GM19397 (cell line): ENCODE data around the gene PPP6R2.

Experiments
- ATAC-seq: cut with Tn5 transposase; IDR thresholded peaks from one replicate; pipeline ENCODE4 v1.9.1; 2021; ENCODE audit warnings: mild to moderate bottlenecking, moderate library complexity; ENCODE audit not compliant: unreplicated experiment

Gene PPP6R2

DNA sequence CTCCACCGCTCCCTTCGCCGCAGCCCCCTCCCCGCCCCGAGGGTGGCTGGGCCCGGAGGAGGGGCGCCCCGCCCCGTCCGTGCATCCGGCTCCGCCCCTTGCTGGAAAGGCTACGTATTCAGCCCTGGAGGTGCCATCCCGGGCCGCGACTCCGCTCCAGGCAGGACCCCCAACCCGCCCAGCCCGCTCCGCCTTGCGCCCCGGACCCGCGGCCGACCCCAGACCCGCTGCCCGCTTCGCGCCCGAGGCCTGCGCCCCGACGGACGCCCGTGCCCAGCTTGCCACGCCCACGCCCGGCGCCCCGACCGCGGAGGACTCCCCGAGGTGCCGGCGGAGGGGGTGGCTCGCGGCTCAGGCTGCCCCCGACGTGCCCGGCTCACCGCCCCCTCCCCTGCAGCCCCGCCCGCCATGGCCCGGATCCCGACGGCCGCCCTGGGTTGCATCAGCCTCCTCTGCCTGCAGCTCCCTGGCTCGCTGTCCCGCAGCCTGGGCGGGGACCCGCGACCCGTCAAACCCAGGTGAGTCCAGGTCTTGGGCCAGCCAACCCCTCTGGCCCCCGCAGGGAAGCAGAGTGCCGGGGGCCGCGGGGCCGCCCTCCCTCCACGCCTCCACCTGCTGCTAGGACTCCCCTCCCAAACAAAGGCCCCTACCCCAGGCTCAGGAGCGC, 138.4 kb downstream of the PPP6R2 start, which contains the start of gene ADM2:
Gene ADM2 (plus strand): TSS at position 104 of the 667 bp plus-strand sequence. CDS start 305 bp downstream, at position 409.
- ATAC-seq, result no peak

DNA sequence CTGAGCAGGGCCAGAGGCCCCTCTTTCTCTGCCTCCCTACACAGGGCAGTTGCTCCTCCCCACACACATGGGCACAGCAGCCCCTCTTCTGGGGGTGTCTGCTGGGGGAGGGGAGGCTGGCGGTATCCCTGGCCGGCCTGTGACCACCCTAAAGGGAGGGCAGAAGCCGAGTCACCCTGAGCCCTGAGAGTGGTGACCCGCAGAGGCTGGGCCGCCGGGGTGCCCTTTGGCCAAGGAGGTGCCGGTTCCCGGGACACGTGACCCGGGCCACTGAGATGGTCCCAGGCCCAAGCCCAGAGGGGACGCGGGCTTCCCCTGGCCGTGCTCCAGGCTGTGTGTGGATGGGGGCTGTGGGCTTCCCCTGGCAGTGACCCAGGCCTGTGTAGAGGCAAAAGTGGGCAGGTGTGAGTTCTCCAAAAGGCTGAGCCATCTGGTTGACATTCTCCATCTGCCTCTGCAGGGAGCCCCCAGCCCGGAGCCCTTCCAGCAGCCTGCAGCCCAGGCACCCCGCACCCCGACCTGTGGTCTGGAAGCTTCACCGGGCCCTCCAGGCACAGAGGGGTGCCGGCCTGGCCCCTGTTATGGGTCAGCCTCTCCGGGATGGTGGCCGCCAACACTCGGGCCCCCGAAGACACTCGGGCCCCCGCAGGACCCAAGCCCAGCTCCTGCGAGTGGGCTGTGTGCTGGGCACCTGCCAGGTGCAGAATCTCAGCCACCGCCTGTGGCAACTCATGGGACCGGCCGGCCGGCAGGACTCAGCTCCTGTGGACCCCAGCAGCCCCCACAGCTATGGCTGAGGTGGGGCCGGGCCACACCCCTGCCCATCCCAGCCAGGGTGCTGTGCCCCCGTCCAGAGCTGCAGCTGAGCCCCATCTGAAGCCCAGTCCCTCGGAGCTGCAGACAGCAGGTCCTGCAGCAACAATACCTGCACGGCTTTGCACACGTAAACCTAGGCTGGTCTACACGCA, 139.3 kb downstream of the PPP6R2 start:
- ATAC-seq, result no peak

DNA sequence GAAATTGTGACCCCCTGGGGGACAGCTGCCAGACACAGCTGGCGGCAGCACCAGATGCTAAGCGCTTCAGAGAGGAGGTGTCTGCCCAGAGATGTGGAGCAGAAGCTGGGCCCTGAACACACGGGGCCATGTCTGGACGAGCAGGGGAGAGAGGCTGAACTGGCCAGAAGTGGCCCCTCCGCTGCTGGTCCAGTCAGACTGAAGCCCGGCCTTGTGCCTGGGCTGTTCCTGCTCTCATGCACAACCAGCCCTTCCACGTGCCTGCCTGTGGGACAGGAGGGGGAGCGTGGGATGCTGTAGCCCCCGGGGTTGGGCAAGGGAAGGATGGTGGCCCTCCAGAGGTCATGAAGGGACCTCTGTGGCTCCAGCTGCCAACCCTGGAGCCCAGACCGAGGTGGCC, 140.0 kb downstream of the PPP6R2 start:
- ATAC-seq, result no peak

DNA sequence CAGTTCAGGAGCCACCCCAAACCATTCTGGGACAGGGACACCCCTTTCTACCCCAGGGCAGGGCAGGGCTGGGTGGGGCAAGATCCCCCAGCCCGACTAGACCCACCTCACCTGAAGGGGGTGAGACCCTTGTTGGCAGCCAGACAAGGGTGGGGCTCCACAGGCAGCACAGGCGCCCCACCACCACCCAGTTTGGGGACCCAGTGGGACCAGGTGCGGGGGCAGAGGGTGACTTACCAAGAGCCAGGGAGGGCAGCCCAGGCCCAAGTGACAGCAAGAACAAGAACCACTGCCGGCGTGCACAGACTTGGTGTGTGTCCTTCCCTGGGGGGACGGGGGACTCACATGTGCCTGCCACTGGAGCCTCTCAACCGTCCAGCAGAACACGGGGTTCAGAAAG, 140.4 kb downstream of the PPP6R2 start:
- no peak for ATAC-seq

DNA sequence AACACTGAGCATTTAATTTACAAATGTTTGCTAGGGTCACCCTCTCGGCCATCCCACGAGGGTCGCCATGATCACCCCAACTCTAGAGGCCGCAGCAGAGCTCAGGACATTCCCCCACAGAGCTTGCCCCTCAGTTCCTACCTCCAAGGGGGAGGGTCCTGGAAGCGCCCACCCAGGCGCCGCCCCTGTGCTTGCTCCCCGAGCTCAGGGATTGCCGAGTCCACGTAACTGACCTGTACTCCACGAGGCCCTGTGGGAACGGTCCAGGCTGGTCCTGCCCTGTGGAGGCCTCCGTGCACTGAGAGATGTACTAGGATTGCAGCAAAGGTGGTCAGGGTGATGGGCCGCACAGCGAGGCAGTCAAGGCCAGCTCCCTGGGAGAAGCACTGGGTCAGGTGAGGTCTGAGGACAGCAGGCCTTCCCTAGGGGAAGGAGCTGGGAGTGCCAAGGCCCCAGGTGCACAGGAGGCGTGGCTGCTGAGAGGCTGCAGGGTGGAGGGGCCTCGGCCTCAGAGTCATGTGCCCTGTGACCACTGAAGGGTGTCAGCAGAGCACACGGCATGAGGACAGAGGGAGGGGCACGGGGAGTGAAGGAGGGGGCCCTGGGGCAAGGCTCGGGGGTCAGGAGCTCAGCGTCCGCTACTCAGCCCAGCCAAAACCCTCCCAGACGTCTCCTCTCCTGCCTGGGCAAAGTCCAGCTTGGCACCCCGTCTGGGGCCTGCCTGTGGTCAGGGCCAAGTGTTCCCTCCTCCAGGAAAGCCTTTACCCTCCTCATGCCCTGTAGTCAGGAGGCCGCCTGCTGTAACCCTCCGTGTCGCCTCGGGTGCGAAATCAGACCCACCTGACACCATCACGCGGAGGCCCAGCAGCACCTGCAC, 141.1 kb downstream of the PPP6R2 start:
- ATAC-seq, result no peak

DNA sequence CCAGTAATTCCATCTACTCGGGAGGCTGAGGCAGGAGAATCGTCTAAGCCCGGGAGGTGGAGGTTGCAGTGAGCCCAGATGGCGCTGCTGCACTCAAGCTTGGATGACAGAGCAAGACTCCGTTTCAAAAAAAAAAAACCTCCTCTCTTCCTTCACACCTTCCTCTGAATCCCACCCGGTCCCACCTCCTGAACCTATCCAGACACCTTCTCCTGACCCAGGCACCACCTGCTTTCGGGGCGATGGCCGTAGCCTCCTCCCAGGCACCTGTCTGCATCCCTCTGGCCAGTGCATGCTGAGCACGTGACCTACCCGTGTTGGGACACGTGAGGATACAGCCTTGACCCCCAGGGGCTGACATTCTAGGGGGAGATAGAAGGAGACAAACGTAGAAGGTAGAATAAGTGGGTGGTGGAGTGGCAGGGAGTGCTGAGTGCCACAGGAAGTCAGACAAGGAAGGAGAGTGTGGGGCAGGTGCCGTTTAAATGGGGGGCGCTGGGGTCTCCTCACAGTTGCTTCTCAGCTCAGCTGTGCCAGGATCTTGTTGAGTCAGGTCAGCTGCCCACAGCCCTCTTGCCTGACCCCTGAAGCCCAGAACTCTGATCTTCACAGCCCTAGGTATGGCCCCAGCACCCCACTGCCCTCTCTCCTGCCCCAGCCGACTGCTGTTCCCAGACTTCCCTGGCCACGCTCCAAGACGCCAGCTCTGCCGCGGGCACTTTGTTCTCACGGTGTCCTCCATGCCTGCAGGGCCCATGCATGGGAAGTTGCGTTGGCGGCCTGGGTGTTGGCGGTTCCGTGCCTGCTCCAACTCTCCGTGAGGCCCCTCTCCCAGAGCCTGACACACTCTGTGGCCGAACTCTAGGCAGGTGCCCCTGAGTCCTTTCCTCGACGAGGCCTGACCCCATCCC, 142.3 kb downstream of the PPP6R2 start:
- no peak for ATAC-seq

DNA sequence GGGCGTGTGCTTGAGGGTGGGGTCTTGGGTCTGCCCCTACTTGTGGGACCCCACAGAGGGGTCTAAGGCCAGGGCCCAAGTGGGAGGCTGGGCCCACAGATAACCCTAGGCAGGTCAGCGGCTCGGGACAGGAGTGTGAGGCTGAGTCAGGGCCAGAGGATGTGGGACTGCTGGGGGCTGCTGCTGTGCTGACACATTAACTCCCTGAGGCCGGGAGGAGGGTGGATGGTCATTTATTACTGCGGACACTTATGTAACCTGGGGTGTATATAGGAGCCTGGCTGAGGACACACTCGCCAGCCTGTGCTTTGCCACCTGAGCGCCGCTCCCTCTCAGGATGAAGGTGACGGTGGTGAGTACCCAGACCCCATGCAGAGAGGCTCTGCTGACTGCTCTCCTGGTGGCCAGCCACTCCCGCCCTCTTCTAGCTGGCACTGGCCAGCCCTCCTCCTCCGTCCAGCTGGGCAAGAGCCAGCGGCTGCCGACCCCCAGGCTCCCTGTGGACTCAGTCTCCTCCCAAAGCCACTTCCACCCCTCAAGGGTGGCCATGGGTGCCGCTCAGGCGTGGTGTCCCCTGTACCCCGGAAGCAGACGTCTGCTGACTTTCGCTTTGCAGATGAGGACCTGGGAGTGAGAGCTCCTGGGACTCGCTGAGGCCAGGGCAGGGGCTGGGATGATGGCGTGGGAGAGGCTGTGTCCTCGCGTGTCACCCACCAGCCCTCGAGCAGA, 143.6 kb downstream of the PPP6R2 start, which contains the start of gene MIOX:
Gene MIOX (plus strand): TSS at position 299 of the 729 bp plus-strand sequence. CDS start 39 bp downstream, at position 338.
- no peak for ATAC-seq

DNA sequence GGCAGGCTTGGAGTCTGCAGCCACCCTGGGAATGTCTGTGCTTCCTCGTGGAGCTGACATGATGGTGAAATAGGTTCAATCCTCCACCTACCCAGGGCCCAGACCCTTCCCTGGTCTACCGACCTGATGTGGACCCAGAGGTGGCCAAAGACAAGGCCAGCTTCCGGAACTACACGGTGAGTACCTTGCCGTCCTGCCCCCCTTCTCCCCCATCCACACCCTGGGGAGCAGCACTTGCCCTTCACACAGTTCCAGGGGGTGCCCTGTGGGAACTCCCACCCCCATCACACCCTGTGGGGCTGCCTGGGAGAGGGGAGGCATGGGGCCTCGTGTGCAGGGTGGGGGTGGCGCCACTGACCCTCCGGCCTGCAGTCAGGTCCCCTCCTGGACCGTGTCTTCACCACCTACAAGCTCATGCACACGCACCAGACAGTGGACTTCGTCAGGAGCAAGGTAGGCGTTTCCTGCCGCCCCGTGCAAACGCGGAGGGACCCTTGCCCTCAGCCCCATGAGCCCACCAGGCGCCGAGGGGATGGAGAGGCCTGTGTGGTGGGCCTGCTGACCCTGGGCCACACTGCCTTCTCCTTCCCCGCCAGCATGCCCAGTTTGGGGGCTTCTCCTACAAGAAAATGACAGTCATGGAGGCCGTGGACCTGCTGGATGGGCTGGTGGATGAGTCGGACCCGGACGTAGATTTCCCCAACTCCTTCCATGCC, 144.3 kb downstream of the PPP6R2 start:
- no peak for ATAC-seq

DNA sequence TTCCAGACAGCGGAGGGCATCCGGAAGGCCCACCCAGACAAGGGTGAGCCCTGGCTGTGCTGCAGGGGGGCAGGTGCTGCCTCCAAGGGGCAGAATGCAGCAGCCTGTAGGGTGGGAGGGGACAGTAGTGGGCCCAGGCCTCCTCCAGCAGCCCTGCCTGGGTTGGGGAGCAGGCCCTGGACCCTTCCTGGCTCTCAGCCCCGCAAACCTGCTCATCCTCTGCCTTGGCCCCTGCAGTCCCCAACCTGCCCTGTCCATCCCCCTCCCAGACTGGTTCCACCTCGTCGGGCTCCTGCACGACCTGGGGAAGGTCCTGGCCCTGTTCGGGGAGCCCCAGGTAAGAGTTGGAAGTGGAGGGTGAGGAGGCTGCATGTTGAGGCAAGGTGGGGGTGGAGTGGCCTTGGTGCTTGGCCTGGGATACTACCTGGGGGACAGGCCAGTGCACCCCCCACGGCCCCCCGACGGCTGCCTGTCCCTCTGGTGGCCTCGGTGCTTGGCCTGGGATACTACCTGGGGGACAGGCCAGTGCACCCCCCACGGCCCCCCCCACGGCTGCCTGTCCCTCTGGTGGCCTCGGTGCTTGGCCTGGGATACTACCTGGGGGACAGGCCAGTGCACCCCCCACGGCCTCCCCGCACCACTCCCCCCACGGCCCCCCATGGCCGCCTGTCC, 145.0 kb downstream of the PPP6R2 start:
- ATAC-seq, result no peak

DNA sequence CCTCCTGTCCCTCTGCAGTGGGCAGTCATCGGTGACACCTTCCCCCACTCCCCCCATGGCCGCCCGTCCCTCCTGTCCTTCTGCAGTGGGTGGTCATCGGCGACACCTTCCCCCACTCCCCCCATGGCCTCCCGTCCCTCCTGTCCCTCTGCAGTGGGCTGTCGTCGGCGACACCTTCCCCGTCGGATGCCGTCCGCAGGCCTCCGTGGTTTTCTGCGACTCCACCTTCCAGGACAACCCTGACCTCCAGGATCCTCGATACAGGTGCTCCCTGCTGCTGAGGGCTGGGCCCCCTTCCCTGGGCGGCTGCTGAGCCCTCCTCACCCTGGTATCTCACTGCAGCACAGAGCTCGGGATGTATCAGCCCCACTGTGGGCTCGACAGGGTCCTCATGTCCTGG, 145.8 kb downstream of the PPP6R2 start:
- no peak for ATAC-seq

DNA sequence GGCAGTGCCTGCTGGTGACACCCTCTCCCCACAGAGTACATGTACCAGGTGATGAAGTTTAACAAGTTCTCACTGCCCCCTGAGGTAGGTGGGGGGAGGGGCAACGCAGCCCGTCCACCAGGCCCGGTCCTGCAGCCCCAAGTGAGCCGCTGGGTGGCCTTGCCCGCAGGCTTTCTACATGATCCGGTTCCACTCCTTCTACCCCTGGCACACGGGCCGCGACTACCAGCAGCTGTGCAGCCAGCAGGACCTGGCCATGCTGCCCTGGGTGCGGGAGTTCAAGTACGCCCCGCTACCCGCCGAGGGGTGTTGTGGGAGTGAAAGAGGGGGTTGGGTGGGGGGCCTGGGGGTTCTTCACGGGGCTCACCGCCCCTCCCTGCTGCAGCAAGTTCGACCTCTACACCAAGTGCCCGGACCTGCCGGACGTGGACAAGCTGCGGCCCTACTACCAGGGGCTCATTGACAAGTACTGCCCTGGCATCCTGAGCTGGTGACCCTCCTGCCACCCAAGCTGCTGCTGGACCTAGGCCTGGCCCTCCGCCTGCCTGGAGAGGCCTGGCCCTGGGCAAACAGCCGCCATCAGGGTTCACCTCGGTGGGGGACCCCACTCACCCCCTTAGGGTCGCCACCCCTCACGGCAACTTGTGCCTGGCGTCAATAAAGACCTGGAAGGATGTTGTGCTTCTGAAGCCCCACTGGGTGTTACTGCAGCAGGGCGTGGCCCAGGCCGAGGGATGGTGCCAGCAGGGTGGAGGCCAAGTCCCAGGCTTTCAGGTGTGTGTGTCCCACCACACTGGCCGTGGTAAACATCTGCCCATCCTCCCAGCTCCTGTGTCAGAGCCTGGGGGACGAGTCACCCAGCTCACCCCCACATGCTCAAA, 146.5 kb downstream of the PPP6R2 start:
- no peak for ATAC-seq

DNA sequence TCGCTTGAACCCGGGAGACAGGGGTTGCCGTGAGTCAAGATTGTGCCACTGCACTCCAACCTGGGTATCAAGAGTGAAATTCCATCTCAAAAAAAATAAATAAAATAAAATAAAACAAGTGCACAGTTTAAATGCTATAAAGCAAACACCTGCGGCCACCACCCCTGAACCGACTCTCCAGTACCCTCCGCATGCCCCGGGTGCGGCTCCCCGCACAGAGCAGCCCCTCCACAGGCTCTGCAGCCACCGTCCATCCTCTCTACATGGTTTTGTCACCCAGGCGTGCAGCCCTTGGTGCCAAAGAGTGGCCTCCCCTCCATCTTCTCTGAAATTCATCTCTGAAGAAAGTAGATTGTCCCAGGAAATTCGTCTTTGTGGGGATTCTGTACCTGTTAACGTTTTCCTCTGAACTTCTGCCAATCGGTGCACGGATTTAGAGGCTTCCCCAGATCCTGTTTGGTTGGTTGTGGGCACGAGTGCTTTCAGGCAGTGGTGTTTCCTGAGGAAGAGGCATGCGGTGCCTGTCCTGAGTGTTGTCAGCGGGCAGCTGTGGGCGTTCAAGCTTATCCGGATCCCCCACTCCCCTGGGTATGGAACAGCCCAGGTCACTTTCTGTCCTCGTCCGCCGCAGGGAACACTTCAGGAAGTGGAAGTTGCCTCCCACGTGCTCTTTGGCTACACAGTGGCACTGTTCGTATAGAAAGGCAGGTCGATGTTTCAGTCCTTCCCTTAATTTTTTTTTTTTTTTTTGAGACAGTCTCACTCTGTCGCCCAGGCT, 147.6 kb downstream of the PPP6R2 start:
- no peak for ATAC-seq
